GM23248 (cell line): Measurements from ENCODE around the gene CLCNKB. TPM values are rescaled to one million over a fixed set of nuclear protein-coding genes. Genes with fewer than 3 reads are reported as not detected.

Experiments used
- DNase-seq: peaks from one replicate; pipeline ENCODE4 v3.0.0-alpha.2; 2015
- H2AFZ ChIP-seq: fragments of 200-600 bp; sonication (generic); 2 replicates; pipeline ENCODE4 v1.6.1; 2016; ENCODE audit warnings: antibody characterized with exemption
- H3F3A ChIP-seq: fragments of 200-600 bp; sonication (generic); 2 replicates; pipeline ENCODE4 v1.6.1; 2016; ENCODE audit warnings: mild to moderate bottlenecking, antibody characterized with exemption, mixed run types; ENCODE audit not compliant: insufficient read depth
- H3K27ac ChIP-seq: fragments of 200-600 bp; sonication (generic); 2 replicates; pipeline ENCODE4 v1.5.1; 2016; ENCODE audit warnings: mild to moderate bottlenecking
- H3K27me3 ChIP-seq: fragments of 200-600 bp; sonication (generic); replicated peaks from 2 replicates; pipeline ENCODE4 v1.6.1; 2016; ENCODE audit warnings: mild to moderate bottlenecking; ENCODE audit not compliant: insufficient read depth
- H3K36me3 ChIP-seq: fragments of 200-600 bp; sonication (generic); 2 replicates; pipeline ENCODE4 v1.6.1; 2016; ENCODE audit warnings: low read depth, mild to moderate bottlenecking
- H3K4me1 ChIP-seq: fragments of 200-600 bp; sonication (generic); 2 replicates; pipeline ENCODE4 v1.6.1; 2016; ENCODE audit warnings: mild to moderate bottlenecking; ENCODE audit not compliant: insufficient read depth
- H3K4me2 ChIP-seq: fragments of 200-600 bp; sonication (generic); one replicate; pipeline ENCODE4 v1.6.1; 2016; ENCODE audit warnings: mild to moderate bottlenecking; ENCODE audit not compliant: unreplicated experiment
- H3K4me3 ChIP-seq: fragments of 200-600 bp; sonication (generic); 2 replicates; pipeline ENCODE4 v1.5.1; 2016; ENCODE audit warnings: mild to moderate bottlenecking
- H3K79me2 ChIP-seq: fragments of 200-600 bp; sonication (generic); 2 replicates; pipeline ENCODE4 v1.6.1; 2016; ENCODE audit warnings: mild to moderate bottlenecking; ENCODE audit not compliant: insufficient read depth
- H3K9ac ChIP-seq: fragments of 200-600 bp; sonication (generic); 2 replicates; pipeline ENCODE4 v1.6.1; 2016; ENCODE audit warnings: mild to moderate bottlenecking
- H3K9me2 ChIP-seq: fragments of 200-600 bp; sonication (generic); 2 replicates; pipeline ENCODE4 v1.6.1; 2016; ENCODE audit warnings: mixed run types, mild to moderate bottlenecking, moderate library complexity; ENCODE audit not compliant: insufficient read depth
- H3K9me3 ChIP-seq: fragments of 200-600 bp; sonication (generic); one replicate; pipeline ENCODE4 v1.6.1; 2017; ENCODE audit warnings: low read depth
- H4K20me1 ChIP-seq: fragments of 200-600 bp; sonication (generic); 2 replicates; pipeline ENCODE4 v1.6.0; 2016; ENCODE audit not compliant: insufficient read depth
- EZH2 ChIP-seq: fragments of 200-600 bp; sonication (generic); IDR thresholded peaks from 2 replicates; pipeline ENCODE4 v1.6.1; 2018; ENCODE audit warnings: antibody characterized with exemption, mild to moderate bottlenecking; ENCODE audit not compliant: insufficient read depth, poor library complexity, severe bottlenecking
- EZH2phosphoT487 ChIP-seq: fragments of 200-600 bp; sonication (generic); IDR thresholded peaks from 2 replicates; pipeline ENCODE4 v1.6.1; 2018; ENCODE audit warnings: antibody characterized with exemption, moderate library complexity, mild to moderate bottlenecking, low read depth; ENCODE audit not compliant: insufficient read depth
- WGBS, 2 experiments: methylation state at CpG; one replicate each; pipeline ENCODE4 v1.1.6; 2015 to 2017; ENCODE audit warnings: low lambda C conversion rate in 2 of 2, low coverage in 1 of 2; ENCODE audit errors: missing lambda C conversion rate in 2 of 2; 5-methylcytosine and 5-hydroxymethylcytosine counted together
- in situ Hi-C: fragments of 300-500 bp; cut with MboI; formaldehyde crosslinking; loops from 2 replicates; pipeline ENCODE4 v1.15.0; 2020
- polyA plus RNA-seq: library from polyadenylated mRNA; unstranded; fragments of >200 nt; fragmentation: Nextera tagmentation; extraction: Ambion mirVana; gene quantifications from 2 replicates; pipeline ENCODE4 v1.2.1, GENCODE V29; 2016
- total RNA-seq: library from RNA; depleted of rRNA; stranded (reverse); fragments of >200 nt; shearing (Covaris generic); gene quantifications from 2 replicates; pipeline ENCODE4 v1.2.3, GENCODE V29; 2014

CLCNKB gene
- total and polyA plus RNA-seq, 2 experiments from 2014 or later, result not detected

DNA sequence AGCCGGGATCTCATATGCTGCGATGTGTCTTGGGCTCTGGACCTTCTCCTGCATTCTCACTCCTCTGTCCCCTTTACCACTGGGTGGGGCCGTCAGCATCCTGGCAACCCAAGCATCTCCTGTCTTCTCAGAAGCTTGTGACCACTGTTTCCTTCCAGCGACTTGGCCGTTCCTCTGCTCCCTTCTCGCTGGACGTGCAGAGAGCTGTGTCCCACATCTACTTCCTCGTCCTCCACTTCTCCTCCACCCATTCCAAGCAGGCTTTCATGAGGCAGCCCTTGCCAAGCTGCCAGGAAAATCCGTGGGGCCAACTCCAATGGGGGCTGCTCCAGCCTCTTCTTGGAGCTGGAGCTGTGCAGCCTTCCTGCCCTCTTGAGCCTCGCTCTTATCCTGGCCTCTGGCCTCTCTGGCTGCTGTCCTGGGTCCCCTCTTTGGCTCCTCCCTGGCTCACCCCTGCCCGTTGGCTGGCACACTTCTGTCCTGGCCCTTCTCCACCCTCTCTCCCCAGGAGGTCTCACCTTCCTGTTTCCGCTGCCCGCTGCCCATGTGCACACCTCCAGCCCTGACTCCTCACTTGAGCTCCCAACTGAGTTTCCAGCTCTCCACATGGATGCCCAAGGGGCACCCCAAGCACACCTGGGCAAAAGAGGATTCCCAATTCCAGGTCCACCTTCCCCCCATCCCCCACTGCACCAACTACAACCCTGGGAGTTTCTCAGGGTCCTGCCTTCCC, 21.1 kb downstream of the CLCNKB start:
- Histone ChIP-seq H3K4me1 (no peaks in the 10 kb centered on the region), H3F3A (no peaks in the 10 kb centered on the region), H3K9ac (no peak overlapping the region), H3K79me2 (no peaks in the 10 kb centered on the region), H3K4me3 (no peak overlapping the region), H3K9me2 (no peaks in the 10 kb centered on the region), H2AFZ (no peak overlapping the region), H3K27ac (no peak overlapping the region), H3K4me2 (no peak overlapping the region), H4K20me1 (no peaks in the 10 kb centered on the region), H3K9me3 (no peaks in the 10 kb centered on the region), H3K27me3 (peaks cover 7% of the 10 kb centered on the region; the same call in 1 of the 2 replicates), H3K36me3 (no peaks in the 10 kb centered on the region)
- 21 to 23% methylated on average over 13 of the region's 13 CpGs for WGBS, 2 experiments
- TF ChIP-seq EZH2phosphoT487 (no peak), EZH2 (no peak)
- in situ Hi-C loops, result no loop called here
- DNase-seq, result no peak

DNA sequence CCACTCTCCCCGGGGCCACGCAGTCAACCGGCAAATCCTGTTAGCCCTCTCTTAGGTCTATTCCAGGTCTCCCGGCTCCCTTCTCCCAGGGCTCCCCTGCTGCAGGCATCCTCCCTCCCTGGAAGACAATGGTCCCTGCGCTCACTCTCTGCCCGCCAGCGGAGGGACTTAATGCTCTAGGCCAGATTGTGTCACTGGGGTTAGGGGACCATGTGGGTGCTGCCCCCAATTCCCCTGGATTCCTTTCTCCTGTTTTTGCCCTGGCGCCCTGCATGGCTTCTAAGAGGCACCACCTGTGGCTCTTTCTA, 21.6 kb downstream of the CLCNKB start:
- no peak overlapping the region for H3K27ac ChIP-seq
- 72 to 73% methylated on average over 8 of the region's 8 CpGs for WGBS, 2 experiments
- no peak for DNase-seq
- H3K4me1 ChIP-seq, result no peaks in the 10 kb centered on the region
- no peaks in the 10 kb centered on the region for H4K20me1 ChIP-seq
- no peak for TF ChIP-seq EZH2phosphoT487
- TF ChIP-seq EZH2, result no peak
- no peak overlapping the region for H3K4me3 ChIP-seq
- no peak overlapping the region for H3K4me2 ChIP-seq
- H3K36me3 ChIP-seq, result no peaks in the 10 kb centered on the region
- H2AFZ ChIP-seq, result no peak overlapping the region
- peaks cover 7% of the 10 kb centered on the region; the same call in 1 of the 2 replicates for H3K27me3 ChIP-seq
- no peaks in the 10 kb centered on the region for H3K9me3 ChIP-seq
- in situ Hi-C loops, result no loop called here
- no peaks in the 10 kb centered on the region for H3K79me2 ChIP-seq
- H3K9ac ChIP-seq, result no peak overlapping the region
- H3K9me2 ChIP-seq, result no peaks in the 10 kb centered on the region
- H3F3A ChIP-seq, result no peaks in the 10 kb centered on the region

DNA sequence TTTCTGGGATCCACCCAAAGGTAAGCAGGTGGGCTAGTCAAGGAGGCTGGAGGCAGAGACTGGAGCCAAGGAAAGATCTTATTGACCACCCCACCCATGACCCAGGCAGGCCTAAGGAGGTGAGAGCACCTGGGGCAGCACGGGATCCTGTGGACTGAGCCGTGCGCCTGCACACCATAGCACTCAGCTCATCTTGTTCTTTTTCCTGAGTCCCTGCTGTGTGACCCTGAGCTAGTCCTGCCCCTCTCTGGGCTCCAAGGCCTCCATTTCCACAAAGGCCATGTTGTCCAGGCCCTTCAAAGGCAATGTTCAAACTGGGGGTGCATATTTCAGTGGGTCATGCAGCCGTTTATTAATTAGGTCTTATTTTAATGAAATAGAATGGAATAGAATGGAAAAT, 22.7 kb downstream of the CLCNKB start:
- TF ChIP-seq EZH2phosphoT487 (no peak), EZH2 (no peak)
- in situ Hi-C loops, result no loop called here
- no peak overlapping the region for H3K27ac ChIP-seq

DNA sequence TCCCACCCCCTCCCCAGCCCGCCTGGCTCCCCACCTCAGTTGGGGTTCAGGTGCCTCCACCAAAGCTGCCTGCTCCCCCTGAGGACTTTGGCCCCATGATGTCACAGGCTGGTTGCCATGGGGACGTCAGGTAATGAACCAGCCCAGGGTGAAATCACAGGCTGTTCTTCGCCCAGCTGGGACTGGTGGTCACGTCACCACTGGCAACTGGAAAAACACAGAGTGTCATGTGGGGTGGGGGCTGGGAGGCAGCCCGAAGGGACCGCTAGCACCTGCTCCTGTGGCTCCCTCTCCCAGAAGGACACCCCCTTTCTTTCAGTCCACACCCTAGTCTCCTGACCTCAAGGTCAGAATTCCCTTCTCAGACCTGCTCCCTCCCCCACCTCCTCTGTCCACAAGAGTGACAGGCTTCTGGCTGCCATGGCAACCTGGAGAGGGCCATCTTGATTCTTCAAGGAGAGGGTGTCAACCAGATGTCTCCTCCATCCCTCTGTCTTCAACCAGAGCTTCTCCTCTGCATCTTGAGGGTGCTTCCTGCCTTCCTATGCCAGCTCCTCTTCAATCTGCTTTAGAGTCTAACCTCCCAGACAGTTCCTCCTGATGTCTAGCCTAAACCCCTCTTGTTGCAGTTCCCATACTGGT, 23.7 kb downstream of the CLCNKB start:
- no peak overlapping the region for H3K4me3 ChIP-seq
- no peaks in the 10 kb centered on the region for H3K79me2 ChIP-seq
- H3K27ac ChIP-seq, result no peak overlapping the region
- no peaks in the 10 kb centered on the region for H3K9me3 ChIP-seq
- no peak for DNase-seq
- no peaks in the 10 kb centered on the region for H3K9me2 ChIP-seq
- peaks cover 7% of the 10 kb centered on the region; the same call in 1 of the 2 replicates for H3K27me3 ChIP-seq
- no peaks in the 10 kb centered on the region for H4K20me1 ChIP-seq
- in situ Hi-C loops, result no loop called here
- H3K4me2 ChIP-seq, result no peak overlapping the region
- H3K4me1 ChIP-seq, result no peaks in the 10 kb centered on the region
- H3K9ac ChIP-seq, result no peak overlapping the region
- 57 to 66% methylated on average over 6 of the region's 6 CpGs for WGBS, 2 experiments
- no peak overlapping the region for H2AFZ ChIP-seq
- H3F3A ChIP-seq, result no peaks in the 10 kb centered on the region
- no peaks in the 10 kb centered on the region for H3K36me3 ChIP-seq
- TF ChIP-seq EZH2 (no peak), EZH2phosphoT487 (no peak)

More for the DNA sequence above, 22.7 kb downstream of the CLCNKB start:
- Histone ChIP-seq H2AFZ (no peak overlapping the region), H3K4me3 (no peak overlapping the region), H3K27me3 (peaks cover 7% of the 10 kb centered on the region; the same call in 1 of the 2 replicates), H3F3A (no peaks in the 10 kb centered on the region), H3K36me3 (no peaks in the 10 kb centered on the region), H3K9ac (no peak overlapping the region), H3K4me1 (no peaks in the 10 kb centered on the region), H4K20me1 (no peaks in the 10 kb centered on the region), H3K79me2 (no peaks in the 10 kb centered on the region), H3K9me2 (no peaks in the 10 kb centered on the region), H3K9me3 (no peaks in the 10 kb centered on the region), H3K4me2 (no peak overlapping the region)
- no peak for DNase-seq
- WGBS, 2 experiments, result 65 to 73% methylated on average over 4 of the region's 4 CpGs

DNA sequence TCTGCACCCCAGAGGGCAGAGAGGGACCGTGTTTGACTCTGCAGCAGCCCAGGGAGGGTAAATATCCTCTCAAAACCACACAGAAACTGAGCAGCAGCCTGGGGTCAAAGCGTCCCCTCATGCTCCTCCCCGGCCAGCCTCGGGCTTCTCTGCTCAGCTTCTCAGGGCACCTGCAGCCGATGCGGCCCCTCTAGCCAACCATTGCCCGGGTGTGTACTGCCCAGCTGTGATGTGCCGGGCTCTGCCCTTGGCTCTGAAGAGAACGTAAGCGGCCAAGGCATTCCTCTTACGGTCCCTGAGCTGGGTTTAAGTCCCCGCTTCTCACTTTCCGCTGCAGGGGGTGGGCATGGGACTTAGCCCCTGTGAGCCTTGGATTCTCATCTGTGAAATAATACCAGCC, 24.4 kb downstream of the CLCNKB start:
- Histone ChIP-seq H3K9me2 (no peaks in the 10 kb centered on the region), H3K9ac (no peak overlapping the region), H2AFZ (no peak overlapping the region), H3K9me3 (no peaks in the 10 kb centered on the region), H4K20me1 (no peaks in the 10 kb centered on the region), H3K27ac (no peak overlapping the region), H3K27me3 (peaks cover 7% of the 10 kb centered on the region; the same call in 1 of the 2 replicates), H3K4me2 (no peak overlapping the region), H3K4me1 (no peaks in the 10 kb centered on the region), H3K36me3 (no peaks in the 10 kb centered on the region), H3F3A (no peaks in the 10 kb centered on the region), H3K4me3 (no peak overlapping the region), H3K79me2 (no peaks in the 10 kb centered on the region)
- 51 to 54% methylated on average over 11 to 13 of the region's 13 CpGs for WGBS, 2 experiments
- TF ChIP-seq EZH2 (no peak), EZH2phosphoT487 (no peak)
- DNase-seq, result no peak
- in situ Hi-C loops, result no loop called here
